SK-N-SH treated with all-trans-retinoic acid at 6 μM for 48 hours (cell line): ENCODE data around the gene ANKRD2.

Experiments
- ARNTL ChIP-seq: fragments of 450-650 bp; formaldehyde crosslinking; IDR thresholded peaks from 2 replicates; pipeline ENCODE4 v1.5.0; 2020; ENCODE audit warnings: low read depth, mild to moderate bottlenecking, moderate library complexity, borderline replicate concordance
- ESRRG ChIP-seq: fragments of 250-450 bp; sonication (Bioruptor Pico); IDR thresholded peaks from 2 replicates; pipeline ENCODE4 v1.6.1; 2021; ENCODE audit warnings: mild to moderate bottlenecking
- GLIS3 ChIP-seq: fragments of 250-450 bp; sonication (Bioruptor Pico); IDR thresholded peaks from 2 replicates; pipeline ENCODE4 v1.5.0; 2020; ENCODE audit warnings: mild to moderate bottlenecking, moderate library complexity
- TCF4 ChIP-seq: fragments of 250-450 bp; sonication (Bioruptor Pico); IDR thresholded peaks from 2 replicates; pipeline ENCODE4 v1.8.0; 2021; ENCODE audit warnings: mild to moderate bottlenecking, moderate library complexity, borderline replicate concordance
- ZFP3 ChIP-seq: fragments of 250-450 bp; sonication (Bioruptor Pico); IDR thresholded peaks from 2 replicates; pipeline ENCODE4 v1.5.0; 2020; ENCODE audit warnings: mild to moderate bottlenecking, moderate library complexity
- ZNF70 ChIP-seq: fragments of 450-650 bp; formaldehyde crosslinking; IDR thresholded peaks from 2 replicates; pipeline ENCODE4 v1.5.0; 2020; ENCODE audit warnings: mild to moderate bottlenecking, moderate library complexity
- ZNF8 ChIP-seq: fragments of 450-650 bp; formaldehyde crosslinking; IDR thresholded peaks from 2 replicates; pipeline ENCODE4 v1.5.0; 2020; ENCODE audit warnings: mild to moderate bottlenecking, moderate library complexity

- TF ChIP-seq ZNF70 (no peak), GLIS3 (CRISPR knock-in tag) (no peak), TCF4 (CRISPR knock-in tag) (no peak), ARNTL (CRISPR knock-in tag) (no peak), ZFP3 (CRISPR knock-in tag) (no peak), ZNF8 (CRISPR knock-in tag) (no peak), ESRRG (CRISPR knock-in tag) (no peak)
Measured at GRCh38 chr10:97618733-97619132, 46.2 kb downstream of the ANKRD2 start.
